H1 (cell line): ENCODE measurements around the gene SLC25A42. TPM values are rescaled to one million over a fixed set of nuclear protein-coding genes. Genes with fewer than 3 reads are reported as not detected.
A peak's percentile ranks its signal among the peaks of the same experiment; 100 is the strongest.

Experiments
- RAD21 ChIP-seq, 2 experiments: IDR thresholded peaks in 1 of 2; conservative IDR thresholded peaks in 1 of 2; 2 replicates each; pipeline ENCODE4 v1.6.1; 2011; ENCODE audit warnings: low read depth in 2 of 2, low read length in 2 of 2, improper control_type of control experiment in 1 of 2, inconsistent platforms in 1 of 2, mild to moderate bottlenecking in 1 of 2, moderate library complexity in 1 of 2
- polyA plus RNA-seq, 7 experiments: library from polyadenylated mRNA; depleted of rRNA in 3 of 7; stranded (reverse) in 5 of 7; unstranded in 2 of 7; fragments of >200 nt in 5 of 7; fragments of 200-250 nt in 2 of 7; gene quantifications; 1 replicate in 5 of 7; 2 replicates in 1 of 7; 4 replicates in 1 of 7; pipeline versions ENCODE4 v1.2.1 to v1.2.3, GENCODE V29; 2011 to 2013; ENCODE audit warnings: missing spikeins in 2 of 7, mixed read lengths in 2 of 7
- total RNA-seq: library from RNA; stranded (reverse); fragmentation: NEBNext Ultra II Directional; extraction: Animal tissue kit (Norgen Biotek cat#: 25700); gene quantifications from 2 replicates; pipeline ENCODE4 v1.2.1, GENCODE V29; 2021

The SLC25A42 gene
- total and polyA plus RNA-seq, 2 of the 8 experiments (the other 6 are each of a cell fraction or from before 2014, with no cell fraction given) = 5.9 to 6.2 TPM

DNA sequence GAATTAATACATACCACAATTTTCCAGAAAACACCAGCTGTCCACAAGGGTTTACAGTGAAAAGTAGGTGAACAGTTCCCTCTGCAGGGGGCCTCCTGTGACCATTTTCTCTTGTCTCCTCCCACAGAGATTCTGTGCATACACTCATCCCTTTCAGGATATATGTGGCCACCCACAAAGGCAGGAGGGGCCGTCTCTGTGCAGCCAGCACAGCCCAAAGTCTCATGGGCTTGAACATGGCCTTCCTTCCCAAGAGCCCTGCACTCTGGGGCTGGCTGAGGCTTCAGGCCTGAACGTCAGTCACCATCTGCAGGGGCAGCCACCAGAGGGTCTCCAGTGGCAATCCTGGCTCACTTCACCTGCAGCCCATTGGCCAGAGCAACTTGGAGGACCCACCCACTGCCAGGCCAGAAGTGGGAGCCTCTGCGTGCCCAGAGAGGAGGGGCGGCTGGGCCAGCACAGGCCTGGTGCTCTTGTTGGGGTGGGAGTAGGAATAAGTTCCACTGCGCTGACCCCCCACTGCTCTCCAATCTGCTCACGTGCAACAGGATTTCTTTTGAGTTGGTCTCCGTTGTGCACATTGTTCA lies 49.3 kb downstream of the SLC25A42 start (continued):
- TF ChIP-seq RAD21 (IDR thresholded peaks at IDR 0.05 in 1 of 2, conservative IDR thresholded peaks at IDR 0.05 in 1 of 2; ENCODE audit: low read depth in 2 of 2, low read length in 2 of 2) = peak; percentile 13 to 23; a peak in 1 of 4 replicates
